Measurements from ENCODE around the gene CBR1.
"Not testable (repeated sequence)": the region's sequence is repeated elsewhere in the genome, so short reads cannot be mapped to it uniquely, and the experiment has no call there.

CBR1 gene

GRCh38 chr21:36082237-36082664 lies 12.4 kb downstream of the CBR1 start:
- no peak for FAIRE-seq

- no peak for FAIRE-seq
Observed at GRCh38 chr21:36087362-36088138, 17.7 kb downstream of the CBR1 start.

- no peak for FAIRE-seq
Observed at GRCh38 chr21:36089946-36090345, 20.1 kb downstream of the CBR1 start.

- FAIRE-seq: no peak
Observed at GRCh38 chr21:36092681-36093080, 22.9 kb downstream of the CBR1 start.

- no peak for FAIRE-seq
Observed at GRCh38 chr21:36093512-36093911, 23.7 kb downstream of the CBR1 start.

GRCh38 chr21:36096398-36097290 lies 26.8 kb downstream of the CBR1 start:
- FAIRE-seq: no peak

GRCh38 chr21:36097427-36098181 lies 27.8 kb downstream of the CBR1 start:
- FAIRE-seq: no peak

- no peak for FAIRE-seq
Observed at GRCh38 chr21:36098182-36098532, 28.3 kb downstream of the CBR1 start.

- FAIRE-seq: no peak
Observed at GRCh38 chr21:36099000-36099399, 29.2 kb downstream of the CBR1 start.

GRCh38 chr21:36099695-36100211 lies 29.9 kb downstream of the CBR1 start:
- not testable (repeated sequence) for FAIRE-seq

- no peak for FAIRE-seq
Observed at GRCh38 chr21:36100971-36101641, 31.3 kb downstream of the CBR1 start.

GRCh38 chr21:36103434-36103833 lies 33.6 kb downstream of the CBR1 start:
- no peak for FAIRE-seq

GRCh38 chr21:36104317-36105300 lies 34.8 kb downstream of the CBR1 start:
- no peak for FAIRE-seq

- FAIRE-seq: no peak
Observed at GRCh38 chr21:36105327-36105842, 35.6 kb downstream of the CBR1 start.

GRCh38 chr21:36109868-36110267 lies 40.0 kb downstream of the CBR1 start:
- no peak for FAIRE-seq

GRCh38 chr21:36111238-36111637 lies 41.4 kb downstream of the CBR1 start:
- FAIRE-seq: no peak

GRCh38 chr21:36113647-36114428 lies 44.0 kb downstream of the CBR1 start:
- no peak for FAIRE-seq

GRCh38 chr21:36115138-36115730 lies 45.4 kb downstream of the CBR1 start:
- FAIRE-seq: no peak

GRCh38 chr21:36117286-36117741 lies 47.5 kb downstream of the CBR1 start:
- no peak for FAIRE-seq

Data from colon (tissue), 2 donors.